NOMO-1 treated with DMSO at 0.1 percent for 48 hours (cell line): ENCODE data around the gene NDUFS7.

ENCODE experiments used
- DNase-seq: peaks from one replicate; lab custom pipeline; 2025; ENCODE audit not compliant: unreplicated experiment; lab: John Stamatoyannopoulos, UW

NDUFS7 gene

DNA sequence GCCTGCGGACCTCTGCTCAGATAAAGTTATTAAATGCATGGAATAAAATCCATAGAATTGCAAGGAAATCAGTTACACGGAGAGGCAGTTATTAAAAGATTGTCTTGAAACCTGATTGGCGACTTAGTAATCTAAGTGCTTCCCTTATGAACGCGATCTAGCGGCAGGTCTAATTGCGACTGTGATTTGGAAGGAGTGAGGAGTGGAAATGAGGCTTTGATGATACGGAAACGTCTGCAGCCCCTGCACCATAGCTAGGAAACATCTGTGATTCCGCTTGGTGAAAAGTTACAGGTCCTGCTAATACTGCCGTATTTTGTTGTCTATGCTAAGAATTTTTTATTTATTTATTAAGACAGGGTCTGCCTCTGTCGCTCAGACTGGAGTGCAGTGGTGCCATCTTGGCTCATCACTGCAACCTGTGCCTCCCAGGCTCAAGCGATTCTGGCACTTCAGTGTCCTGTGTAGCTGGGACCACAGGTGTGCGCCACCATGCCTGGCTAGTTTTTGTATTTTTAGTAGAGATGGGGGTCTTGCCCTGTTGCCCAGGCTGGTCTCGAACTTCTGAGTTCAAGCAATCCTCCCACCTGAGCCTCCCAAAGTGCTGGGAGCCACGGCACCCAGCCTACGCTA lies 887 bp downstream of the NDUFS7 start:
- no peak for DNase-seq

DNA sequence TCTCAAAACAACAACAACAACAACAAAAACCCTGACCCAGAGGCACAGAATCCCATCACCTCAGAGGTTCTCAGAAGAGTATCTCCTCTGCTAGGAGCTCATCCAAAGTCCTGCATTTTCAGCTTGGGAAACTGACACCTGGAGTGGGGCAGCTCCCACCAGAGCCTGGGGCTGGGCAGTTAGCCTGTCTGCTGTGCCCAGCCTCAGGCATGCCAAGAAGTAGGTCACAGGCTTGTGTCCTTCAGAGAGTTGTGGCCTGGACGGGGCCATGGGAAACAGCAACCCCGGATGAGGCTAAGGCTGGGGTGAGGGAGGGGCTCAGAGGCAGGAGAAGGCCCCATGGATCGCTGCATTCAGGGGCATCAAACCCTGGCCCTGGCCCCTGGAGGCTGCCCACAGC lies 2.1 kb downstream of the NDUFS7 start:
- DNase-seq: no peak

DNA sequence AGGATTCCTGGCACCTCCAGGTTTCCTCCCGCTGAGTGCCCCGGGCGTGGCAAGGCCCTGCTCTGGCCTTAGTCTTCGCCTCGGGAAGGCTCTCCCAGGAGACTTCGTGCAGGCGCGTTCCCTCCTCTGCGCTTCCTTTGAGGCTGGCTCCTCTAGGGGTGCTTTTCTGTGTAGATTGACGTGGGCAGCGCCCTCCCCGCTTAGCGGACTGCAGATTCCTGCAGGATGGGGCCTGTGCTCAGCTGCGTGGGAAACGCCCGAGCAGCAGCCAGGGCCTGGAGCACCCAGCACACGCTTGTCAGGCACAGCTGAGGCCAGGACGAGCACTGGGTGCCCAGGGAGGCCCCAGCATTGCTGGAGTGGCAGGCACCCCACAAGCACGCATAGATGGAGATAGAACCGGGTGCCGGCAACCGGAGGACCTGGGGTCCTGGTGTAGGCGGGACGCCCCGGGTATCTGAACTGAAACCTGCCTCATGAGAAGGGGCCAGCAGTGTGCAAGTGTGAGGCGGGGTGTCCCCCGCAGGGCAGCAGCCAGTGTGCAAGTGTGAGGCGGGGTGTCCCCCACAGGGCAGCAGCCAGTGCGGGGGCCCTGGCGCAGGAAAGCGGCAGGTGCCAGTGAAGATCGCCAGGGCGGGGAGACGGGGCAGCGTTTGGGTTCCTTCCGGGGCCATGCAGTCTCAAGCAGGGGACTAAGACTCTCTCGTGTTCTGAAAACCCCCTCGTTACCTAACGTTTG lies 3.4 kb downstream of the NDUFS7 start:
- no peak for DNase-seq

DNA sequence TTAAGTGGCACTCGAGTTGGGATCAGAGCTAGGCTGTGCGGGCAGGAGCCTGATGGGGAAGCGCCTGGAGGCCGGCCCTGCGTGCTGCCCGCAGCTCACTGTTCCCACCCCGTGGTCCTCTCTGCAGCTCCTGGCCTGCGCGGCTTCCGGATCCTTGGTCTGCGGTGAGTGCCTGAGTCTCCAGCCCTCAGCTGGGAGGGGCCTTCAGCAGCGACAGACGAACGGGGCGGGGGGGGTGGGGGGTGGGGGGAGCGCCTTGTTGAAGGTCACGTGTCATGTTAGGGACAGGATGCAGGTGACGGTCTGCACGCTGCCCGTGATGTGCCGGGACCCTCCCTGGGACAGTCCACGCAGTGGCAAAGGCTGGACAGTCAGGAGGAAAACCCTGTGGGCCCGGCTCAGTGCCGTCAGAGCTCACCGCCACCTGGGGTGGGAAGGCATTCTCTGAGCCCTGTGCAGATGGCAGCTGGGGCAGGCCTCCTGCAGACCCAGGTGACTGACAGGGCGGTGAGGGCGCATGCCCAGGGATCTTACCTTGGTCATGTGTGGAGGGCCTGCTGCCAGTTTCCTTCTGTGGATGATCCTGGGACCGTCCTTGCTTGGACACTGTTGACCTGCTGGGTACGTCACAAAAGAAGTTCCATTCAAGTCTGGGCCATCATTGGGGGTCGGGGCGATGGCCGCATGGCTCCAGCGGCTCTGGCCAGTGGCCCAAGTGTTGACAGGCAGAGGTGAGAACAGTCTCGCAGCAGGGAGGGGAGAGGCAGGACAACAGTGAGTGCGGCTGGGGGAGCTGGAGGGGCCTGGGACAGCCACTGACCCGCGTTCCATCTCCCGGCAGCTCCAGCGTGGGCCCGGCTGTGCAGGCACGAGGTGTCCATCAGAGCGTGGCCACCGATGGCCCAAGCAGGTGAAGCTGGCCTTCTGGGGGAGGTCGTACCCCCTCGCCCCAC lies 4.3 kb downstream of the NDUFS7 start:
- DNase-seq: no peak

DNA sequence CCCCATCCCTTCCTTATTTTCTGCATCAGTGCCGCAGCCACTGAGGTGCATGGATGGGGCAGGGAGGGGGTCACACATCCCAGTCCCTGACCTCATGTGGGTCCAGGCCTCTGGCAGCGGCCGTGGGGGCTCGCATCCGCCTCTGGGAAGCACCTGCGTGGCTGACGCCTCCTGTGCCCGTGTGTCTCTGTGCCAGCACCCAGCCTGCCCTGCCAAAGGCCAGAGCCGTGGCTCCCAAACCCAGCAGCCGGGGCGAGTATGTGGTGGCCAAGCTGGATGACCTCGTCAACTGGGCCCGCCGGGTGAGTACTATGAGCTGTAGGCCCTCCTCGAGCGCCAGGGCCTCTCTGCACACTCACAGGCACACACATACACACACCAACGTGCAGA lies 4.9 kb downstream of the NDUFS7 start:
- no peak for DNase-seq

DNA sequence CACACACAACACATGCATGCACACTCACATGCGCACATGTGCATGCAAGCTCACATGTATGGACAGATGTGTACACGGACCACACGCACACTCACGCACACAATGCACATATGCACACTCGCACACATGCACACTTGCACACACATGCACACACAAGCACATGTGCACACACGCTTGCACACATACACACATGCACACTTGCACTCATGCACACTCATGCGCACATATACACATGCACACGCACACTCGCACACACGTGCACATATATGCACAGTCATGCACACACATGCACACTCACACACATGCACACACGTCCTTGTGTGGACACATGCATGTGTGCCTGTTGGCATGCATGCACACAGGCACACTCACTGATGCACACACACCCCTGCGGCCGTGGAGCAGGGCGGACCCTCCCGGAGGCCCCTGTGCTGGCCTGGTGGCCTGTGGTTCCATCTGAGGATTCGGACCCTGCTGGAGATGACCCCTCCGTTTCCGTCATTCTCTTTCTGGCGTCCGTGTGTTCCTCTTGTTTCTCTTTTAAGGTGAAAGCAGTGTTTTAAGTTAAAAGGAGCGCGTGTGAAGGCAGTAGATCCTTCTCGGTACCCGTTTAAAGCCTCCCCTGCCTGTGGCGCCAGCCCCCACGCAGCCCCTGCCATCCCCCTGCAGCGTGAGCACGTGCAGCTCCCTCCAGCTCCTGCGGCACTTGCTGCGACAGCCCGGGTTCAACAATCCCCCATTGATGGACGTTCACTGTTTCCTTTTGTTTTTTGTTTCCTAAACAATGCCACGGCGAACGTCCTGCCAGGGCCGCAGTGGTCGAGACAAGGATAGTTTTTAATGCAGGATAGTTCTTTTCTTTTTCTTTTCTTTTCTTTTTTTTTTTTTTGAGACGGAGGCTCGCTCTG lies 5.6 kb downstream of the NDUFS7 start:
- no peak for DNase-seq

DNA sequence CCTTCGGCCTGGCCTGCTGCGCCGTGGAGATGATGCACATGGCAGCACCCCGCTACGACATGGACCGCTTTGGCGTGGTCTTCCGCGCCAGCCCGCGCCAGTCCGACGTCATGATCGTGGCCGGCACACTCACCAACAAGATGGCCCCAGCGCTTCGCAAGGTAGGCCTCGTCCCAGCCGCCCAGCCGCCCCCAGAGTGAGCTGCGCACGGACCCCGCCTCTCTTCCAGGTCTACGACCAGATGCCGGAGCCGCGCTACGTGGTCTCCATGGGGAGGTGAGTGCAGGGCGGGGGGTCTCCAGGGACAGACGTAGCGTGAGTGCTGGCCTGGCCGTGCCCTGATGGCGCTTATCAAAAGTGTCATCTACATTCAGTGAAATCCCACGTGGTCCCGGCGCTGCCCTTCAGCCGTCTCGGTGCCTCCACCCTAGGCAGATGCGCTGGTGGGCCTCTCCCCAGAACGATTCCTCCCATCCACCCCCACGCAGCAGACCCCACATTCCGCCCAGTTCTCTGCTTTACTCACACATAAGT lies 7.2 kb downstream of the NDUFS7 start:
- DNase-seq: no peak

DNA sequence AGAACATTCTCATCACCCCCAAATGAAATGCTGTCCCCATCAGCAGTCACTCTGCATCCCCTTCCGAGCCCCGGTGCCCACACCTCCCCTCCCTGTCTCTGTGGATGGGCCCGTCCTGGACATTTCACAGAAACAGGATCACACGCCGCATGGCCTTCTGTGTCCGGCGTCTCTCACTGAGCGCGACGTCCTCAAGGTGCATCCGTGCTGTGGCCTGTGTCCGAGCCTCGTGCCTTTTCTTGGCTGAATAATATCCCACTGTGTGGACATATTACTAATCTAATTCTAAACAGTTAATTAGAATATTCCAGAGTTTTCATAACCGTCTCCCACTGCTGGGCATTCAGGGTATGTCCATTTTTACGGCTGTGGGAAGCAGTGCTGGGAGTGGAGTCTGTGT lies 8.7 kb downstream of the NDUFS7 start:
- DNase-seq: no peak

DNA sequence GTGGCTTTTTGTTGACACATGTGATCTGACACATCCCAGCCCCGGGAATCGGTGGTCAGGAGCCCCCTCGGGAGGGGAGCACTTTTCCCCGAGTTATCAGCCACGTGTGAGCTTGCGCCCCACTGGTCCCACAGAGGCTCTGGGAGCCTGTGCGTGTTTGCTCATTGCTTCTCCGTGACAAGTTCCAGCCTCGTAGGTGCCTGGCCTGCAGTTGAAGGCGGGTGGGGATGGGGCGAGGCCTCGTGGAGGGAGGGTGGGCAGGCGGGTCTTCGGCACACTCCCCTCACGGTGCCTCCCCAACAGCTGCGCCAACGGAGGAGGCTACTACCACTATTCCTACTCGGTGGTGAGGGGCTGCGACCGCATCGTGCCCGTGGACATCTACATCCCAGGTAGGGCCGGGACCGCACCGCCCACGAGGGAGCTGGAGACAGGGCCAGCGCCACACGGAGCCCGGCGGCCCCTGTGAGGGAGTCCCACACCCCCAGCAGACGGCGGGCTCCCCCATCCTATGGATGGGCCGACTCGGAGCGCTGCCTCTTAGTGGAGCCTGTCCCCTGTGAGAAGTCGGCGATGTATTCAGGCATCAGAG lies 9.3 kb downstream of the NDUFS7 start:
- DNase-seq: no peak

DNA sequence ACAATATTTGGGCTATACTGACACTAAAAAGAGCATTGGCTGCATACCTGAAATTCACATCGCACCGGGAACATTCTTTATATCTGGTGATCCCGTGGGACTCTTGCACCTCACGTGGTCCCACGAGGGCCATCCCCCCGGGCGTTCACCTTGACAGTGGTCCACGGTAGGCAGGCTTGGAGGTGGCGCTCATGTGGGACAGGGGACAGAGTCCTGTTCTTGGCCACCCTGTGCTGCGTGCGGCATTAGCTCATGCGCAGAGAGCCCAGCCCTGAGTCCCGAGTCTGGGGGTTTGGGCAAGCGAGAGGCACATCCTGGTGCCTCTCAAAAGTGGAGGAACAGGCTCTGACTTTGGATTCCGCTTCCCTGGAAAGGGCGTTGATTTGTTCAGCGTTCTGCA lies 10.1 kb downstream of the NDUFS7 start:
- no peak for DNase-seq

DNA sequence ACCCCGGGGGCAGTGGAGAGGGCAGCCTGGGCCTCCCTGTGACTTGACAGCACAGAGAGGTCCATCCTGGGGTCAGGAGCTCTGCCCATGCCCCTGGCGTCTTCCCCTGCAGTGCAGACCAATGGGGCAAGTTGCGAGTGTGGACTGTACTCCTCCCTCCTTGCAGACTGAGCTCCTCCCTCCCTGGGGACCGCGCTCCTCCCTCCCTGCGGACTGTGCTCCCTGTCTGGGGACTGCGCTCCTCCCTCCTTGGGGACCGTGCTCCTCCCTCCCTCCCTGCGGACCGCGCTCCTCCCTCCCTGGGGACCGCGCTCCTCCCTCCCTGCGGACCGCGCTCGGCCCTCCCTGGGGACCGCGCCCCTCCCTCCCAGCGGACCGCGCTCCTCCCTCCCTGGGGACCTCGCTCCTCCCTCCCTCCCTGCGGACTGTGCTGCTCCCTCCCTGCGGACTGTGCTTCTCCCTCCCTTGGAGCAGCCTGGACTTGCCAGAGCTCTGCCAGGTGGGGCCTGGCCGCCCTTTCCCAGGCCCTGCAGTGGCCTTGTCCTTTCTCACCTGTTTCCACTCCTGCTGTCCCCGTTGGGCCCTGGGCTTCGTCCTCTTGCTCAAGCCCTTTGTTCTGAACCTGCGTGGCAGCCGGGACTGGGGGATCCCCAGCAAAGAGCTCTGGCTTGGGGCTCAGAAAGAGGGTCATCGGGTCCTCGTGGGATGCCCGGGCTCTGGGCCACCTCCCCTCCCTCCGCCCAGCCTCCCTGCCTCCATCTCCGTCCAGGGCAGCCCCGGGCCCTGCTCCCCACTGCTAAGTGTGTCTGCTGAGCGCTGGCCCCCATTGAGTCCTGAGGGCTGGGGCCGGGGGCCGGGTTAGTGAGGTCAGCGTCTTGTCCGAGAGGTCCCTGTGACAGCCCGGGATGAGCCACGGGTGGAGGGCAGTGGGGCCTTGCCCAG lies 10.8 kb downstream of the NDUFS7 start:
- no peak for DNase-seq

DNA sequence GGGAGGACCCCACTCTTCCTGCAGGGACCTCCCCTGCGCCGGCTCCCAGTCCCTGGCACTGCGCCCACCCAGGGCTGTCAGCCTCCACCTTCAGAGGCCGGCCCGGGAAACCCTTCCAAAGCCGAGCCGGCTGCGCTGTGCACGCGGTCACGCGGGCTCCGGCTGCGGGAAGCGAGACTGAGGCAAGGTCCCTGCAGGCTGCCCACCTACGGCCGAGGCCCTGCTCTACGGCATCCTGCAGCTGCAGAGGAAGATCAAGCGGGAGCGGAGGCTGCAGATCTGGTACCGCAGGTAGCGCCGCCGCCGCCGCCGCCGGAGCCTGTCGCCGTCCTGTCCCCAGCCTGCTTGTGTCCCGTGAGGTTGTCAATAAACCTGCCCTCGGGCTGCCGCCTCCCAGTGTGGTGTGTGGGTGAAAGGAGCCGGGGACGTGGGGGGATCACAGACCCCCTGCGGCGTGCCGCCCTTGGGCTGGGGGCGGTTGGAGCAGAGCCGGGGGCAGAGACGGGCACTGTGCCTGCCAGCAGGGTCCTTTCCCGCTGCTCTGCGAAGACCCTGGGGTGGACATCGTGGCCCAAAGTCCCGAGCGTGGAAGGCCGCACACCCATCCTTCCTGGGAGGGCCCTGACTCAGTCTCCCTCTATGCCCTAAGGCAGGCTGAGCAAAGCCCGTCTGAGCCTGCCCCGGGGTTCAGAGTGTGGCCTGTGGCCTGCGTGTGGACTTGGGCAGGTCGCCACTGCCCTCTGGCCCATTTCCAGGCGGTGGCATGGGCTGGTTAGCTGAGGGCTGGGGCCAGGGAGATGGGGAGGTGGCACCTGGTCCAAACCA lies 11.7 kb downstream of the NDUFS7 start:
- no peak for DNase-seq

DNA sequence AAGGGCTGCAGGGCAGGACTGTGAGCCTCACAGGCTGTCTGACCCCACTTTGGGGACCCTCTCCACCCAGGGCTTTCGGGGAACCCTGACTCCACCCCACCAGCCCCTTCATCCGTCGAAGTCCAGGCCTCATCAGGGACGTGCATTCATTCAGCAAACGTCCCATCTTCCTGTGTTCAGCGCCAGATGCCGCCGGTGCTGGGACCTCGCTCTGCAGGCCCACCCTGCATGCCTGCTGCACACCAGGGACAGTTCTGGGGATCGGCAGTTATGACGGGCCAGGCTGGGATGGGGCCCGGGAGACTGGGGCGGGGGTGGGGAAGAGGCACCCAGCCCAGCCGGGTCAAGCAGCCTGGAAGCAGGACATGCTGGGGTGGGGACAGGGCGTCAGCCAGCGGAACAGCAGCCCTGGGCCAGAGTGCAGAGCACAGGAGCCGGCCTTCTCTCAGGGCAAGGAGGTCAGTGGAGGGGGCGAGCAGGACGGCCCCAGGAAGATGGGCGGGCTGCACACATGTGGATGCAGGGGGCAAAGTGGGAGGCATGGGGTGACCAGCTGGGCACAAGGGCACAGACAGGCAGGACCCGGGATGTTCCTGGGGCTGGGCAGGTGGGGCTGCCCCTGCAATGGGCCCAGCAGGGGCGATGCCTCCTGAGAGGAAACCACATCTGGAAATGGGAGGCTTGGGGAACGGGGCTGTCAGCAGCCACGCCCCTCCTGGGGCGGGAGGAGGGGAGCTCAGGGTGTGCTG lies 12.5 kb downstream of the NDUFS7 start:
- DNase-seq: no peak

DNA sequence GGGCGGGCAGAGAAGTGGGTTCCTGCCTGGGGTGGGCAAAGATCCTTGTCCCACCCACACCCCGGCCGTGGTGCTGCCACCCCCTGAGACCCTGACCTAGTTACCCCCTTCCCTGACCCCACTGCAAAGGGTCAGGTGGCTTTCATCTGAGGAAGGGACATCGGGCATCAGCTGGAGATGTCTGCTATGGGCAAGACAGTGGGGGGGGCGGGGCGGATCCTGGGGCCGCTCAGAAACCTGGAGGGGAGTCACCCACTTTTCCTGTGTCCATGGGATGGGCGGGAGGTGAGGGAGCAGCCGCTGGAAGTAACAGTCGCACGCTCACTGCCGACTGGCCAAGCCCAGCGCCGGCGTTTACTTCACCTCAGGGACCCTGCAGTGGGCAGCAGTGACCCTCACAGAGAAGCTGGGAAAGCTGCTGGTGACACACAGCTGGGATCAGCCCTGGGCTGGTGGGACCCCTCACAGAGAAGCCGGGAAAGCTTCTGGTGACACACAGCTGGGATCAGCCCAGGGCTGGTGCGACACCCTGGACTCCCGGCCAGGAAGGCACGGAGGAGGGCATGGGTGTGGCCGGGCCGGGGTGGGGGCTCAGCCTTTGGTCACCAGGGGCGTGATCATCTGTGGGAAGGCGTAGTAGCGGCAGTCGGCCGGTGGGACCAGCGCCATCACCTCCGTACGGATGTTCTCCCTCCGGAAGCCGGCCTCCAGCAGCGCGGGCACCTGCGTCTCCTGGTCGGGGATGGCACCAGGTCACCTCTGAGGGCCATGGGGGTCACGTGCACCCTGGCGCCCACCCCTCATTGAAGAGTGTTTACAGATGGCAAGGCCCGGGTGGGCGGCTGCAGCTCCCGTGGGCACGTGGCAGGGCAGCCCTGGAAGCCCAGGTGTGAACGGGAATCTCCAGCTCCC lies 13.3 kb downstream of the NDUFS7 start:
- no peak for DNase-seq

DNA sequence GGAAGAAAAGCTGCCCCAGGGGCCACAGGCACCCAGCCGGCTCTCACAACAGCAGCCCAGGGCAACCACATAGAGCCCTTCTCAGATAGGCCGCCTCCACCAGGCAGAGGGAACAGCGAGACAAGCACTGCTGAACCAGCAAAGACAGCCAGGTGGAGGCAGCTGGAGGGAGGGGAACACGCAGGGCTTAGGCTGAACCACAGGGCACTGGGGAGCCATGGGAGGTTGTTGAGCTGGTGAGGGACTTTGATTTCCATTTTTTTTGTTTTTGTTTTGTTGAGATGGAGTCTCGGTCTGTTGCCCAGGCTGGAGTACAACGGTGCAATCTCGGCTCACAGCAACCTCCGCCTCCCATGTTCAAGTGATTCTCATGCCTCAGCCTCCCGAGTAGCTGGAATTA lies 14.1 kb downstream of the NDUFS7 start:
- DNase-seq: no peak

DNA sequence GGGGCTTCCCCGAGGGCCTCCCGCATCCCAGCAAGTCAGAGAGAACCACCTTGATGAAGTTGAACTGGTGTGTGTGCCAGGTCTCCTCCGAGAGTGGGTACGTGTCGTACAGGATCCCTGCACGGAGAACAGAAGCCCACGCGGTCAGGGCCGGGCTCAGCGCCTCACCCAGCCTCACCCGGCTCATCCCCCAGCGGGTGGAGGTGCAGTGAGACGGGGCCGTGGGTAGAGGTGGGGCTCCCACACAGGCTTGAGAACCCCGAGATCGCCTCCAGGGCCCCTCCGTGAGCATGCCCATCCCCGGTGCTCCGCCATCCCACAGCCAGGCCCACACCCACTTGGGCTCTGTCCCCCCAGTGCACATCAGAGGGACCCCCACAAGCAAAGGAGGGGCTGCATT lies 15.4 kb downstream of the NDUFS7 start:
- no peak for DNase-seq
